ENCODE measurements around the gene GPR3. TPM values are rescaled to one million over a fixed set of nuclear protein-coding genes. Genes with fewer than 3 reads are reported as not detected.

The GPR3 gene
- total and polyA plus RNA-seq, 2 of the 13 experiments (the other 11 are each of a cell fraction or from before 2014, with no cell fraction given) = 1.00 to 2.6 TPM

GRCh38 chr1:27392096-27392777 is at the start of gene GPR3 (continued):
- TF ChIP-seq DZIP1 (CRISPR knock-in tag; IDR thresholded peaks at IDR 0.05) (no peak), GPBP1L1 (CRISPR knock-in tag; IDR thresholded peaks at IDR 0.05) (no peak), CHD2 (IDR thresholded peaks at IDR 0.05; ENCODE audit: low read depth, low read length) (no peak), ZNF512 (CRISPR knock-in tag; IDR thresholded peaks at IDR 0.05) (no peak), ZMAT3 (CRISPR knock-in tag; conservative IDR thresholded peaks at IDR 0.05) (0 out of 2 replicates have a peak, but pooled peaks have one; percentile 27), FOSL2 (CRISPR knock-in tag; IDR thresholded peaks at IDR 0.05) (peak; percentile 82), EED (CRISPR knock-in tag; IDR thresholded peaks at IDR 0.05) (no peak), ZFP36L2 (CRISPR knock-in tag; IDR thresholded peaks at IDR 0.05) (no peak), KDM5B (CRISPR knock-in tag; IDR thresholded peaks at IDR 0.05; ENCODE audit: borderline replicate concordance) (peak; percentile 19; the same call in 1 of the 2 replicates), ZBTB7B (CRISPR knock-in tag; IDR thresholded peaks at IDR 0.05) (peak; percentile 35; the same call in 1 of the 2 replicates), DMAP1 (CRISPR knock-in tag; IDR thresholded peaks at IDR 0.05) (peak; percentile 43; the same call in 1 of the 2 replicates), SRF (IDR thresholded peaks at IDR 0.05; ENCODE audit: low read depth, low read length) (no peak), CTCF (CRISPR knock-in tag; IDR thresholded peaks at IDR 0.05) (peak; percentile 89), TGIF2 (CRISPR knock-in tag; IDR thresholded peaks at IDR 0.05) (0 out of 2 replicates have a peak, but pooled peaks have one; percentile 8), RFXANK (CRISPR knock-in tag; IDR thresholded peaks at IDR 0.05) (peak; percentile 89), PHF20 (CRISPR knock-in tag; IDR thresholded peaks at IDR 0.05) (peak; percentile 30; the same call in 1 of the 2 replicates), ZNF75D (CRISPR knock-in tag; IDR thresholded peaks at IDR 0.05; ENCODE audit: borderline replicate concordance) (no peak), ZNF205 (CRISPR knock-in tag; IDR thresholded peaks at IDR 0.05) (no peak), GATAD2A (CRISPR knock-in tag; IDR thresholded peaks at IDR 0.05) (0 out of 2 replicates have a peak, but pooled peaks have one; percentile 37), GMEB1 (CRISPR knock-in tag; IDR thresholded peaks at IDR 0.05; ENCODE audit: borderline replicate concordance) (peak; percentile 68), HHEX (CRISPR knock-in tag; IDR thresholded peaks at IDR 0.05) (no peak), RFX5 (IDR thresholded peaks at IDR 0.05; ENCODE audit: low read depth, low read length) (peak; percentile 83), ZNF883 (CRISPR knock-in tag; IDR thresholded peaks at IDR 0.05; ENCODE audit: not compliant biosample characterization) (no peak)
